B cell (primary cell): Measurements from ENCODE around the gene PYGM. TPM values are rescaled to one million over a fixed set of nuclear protein-coding genes. Genes with fewer than 3 reads are reported as not detected.

Experiments used
- ATAC-seq: fragments of 200-7000 bp; cut with Tn5 transposase; one replicate; pipeline ENCODE4 v1.10.0; 2021; ENCODE audit warnings: low read depth, mild to moderate bottlenecking, moderate number of reproducible peaks, moderate library complexity
- CTCF ChIA-PET: fragments of 350-600 bp; sonication (Branson Sonifier 250); formaldehyde crosslinking; loops from one replicate; lab custom pipeline; 2021; ENCODE audit warnings: antibody characterized with exemption, inconsistent platforms; lab: Charles Lee
- POLR2A ChIA-PET: fragments of 350-600 bp; sonication (Branson Sonifier 250); formaldehyde crosslinking; loops from one replicate; lab custom pipeline; 2021; ENCODE audit warnings: antibody characterized with exemption; lab: Charles Lee
- DNase-seq: peaks from one replicate; pipeline ENCODE4 v3.0.0; 2013
- H2AFZ ChIP-seq: 2 replicates; pipeline ENCODE4 v1.6.1; 2012; ENCODE audit warnings: mild to moderate bottlenecking, low read depth, low read length; ENCODE audit not compliant: insufficient read depth, poor library complexity, severe bottlenecking
- H3K27ac ChIP-seq, 2 donors: 1 replicate in 1 of 2; 2 replicates in 1 of 2; pipeline ENCODE4 v1.5.1; 2012 to 2013; ENCODE audit warnings: low read length in 2 of 2, mild to moderate bottlenecking in 2 of 2, moderate library complexity in 1 of 2
- H3K27me3 ChIP-seq, 4 experiments: fragments of 200-600 bp in 1 of 4; sonication (generic) in 1 of 4; replicated peaks in 1 of 4; 1 replicate in 2 of 4; 2 replicates in 2 of 4; pipeline versions ENCODE4 v1.6.1 to v1.7.0; 2013 to 2016; ENCODE audit warnings: low read length in 3 of 4, mild to moderate bottlenecking in 2 of 4, mixed read lengths in 1 of 4, moderate library complexity in 1 of 4; ENCODE audit not compliant: insufficient read depth in 4 of 4, control insufficient read depth in 3 of 4; ENCODE audit errors: control extremely low read depth in 1 of 4
- H3K36me3 ChIP-seq, 2 experiments: replicated peaks in 1 of 2; 1 replicate in 1 of 2; 2 replicates in 1 of 2; pipeline versions ENCODE4 v1.6.1 to v1.7.1; 2013; ENCODE audit warnings: low read length in 1 of 2; ENCODE audit not compliant: insufficient read depth in 2 of 2, control insufficient read depth in 1 of 2; ENCODE audit errors: control extremely low read depth in 1 of 2, extremely low read depth in 1 of 2
- H3K4me1 ChIP-seq, 2 donors: fragments of 200-600 bp in 1 of 2; sonication (generic) in 1 of 2; 1 replicate in 1 of 2; 2 replicates in 1 of 2; pipeline versions ENCODE4 v1.5.1 to v1.6.1; 2013 to 2017; ENCODE audit warnings: low read length in 2 of 2; ENCODE audit not compliant: control insufficient read depth in 2 of 2, insufficient read depth in 2 of 2
- H3K4me2 ChIP-seq: replicated peaks from 2 replicates; pipeline ENCODE3; 2012; ENCODE audit warnings: mild to moderate bottlenecking, low read depth, low read length; ENCODE audit not compliant: poor library complexity, severe bottlenecking
- H3K4me3 ChIP-seq, 5 experiments: fragments of 200-600 bp in 1 of 5; sonication (generic) in 1 of 5; 1 replicate in 3 of 5; 2 replicates in 2 of 5; pipeline versions ENCODE4 v1.5.1 to v1.7.0; 2011 to 2016; ENCODE audit warnings: low read length in 4 of 5, mild to moderate bottlenecking in 4 of 5, low read depth in 2 of 5, control low read depth in 1 of 5, moderate library complexity in 1 of 5; ENCODE audit not compliant: insufficient read depth in 1 of 5; ENCODE audit errors: control extremely low read depth in 1 of 5, extremely low read depth in 1 of 5
- H3K79me2 ChIP-seq: fragments of 200-600 bp; sonication (generic); one replicate; pipeline ENCODE4 v1.6.0; 2016; ENCODE audit warnings: low read length; ENCODE audit not compliant: control insufficient read depth, insufficient read depth
- H3K9ac ChIP-seq: fragments of 200-600 bp; sonication (generic); 2 replicates; pipeline ENCODE4 v1.6.1; 2017; ENCODE audit warnings: mild to moderate bottlenecking, low read length, moderate library complexity
- H3K9me3 ChIP-seq, 3 donors: one replicate each; pipeline versions ENCODE4 v1.6.1 to v1.7.1; 2013; ENCODE audit warnings: low read length in 2 of 3; ENCODE audit not compliant: control insufficient read depth in 2 of 3, insufficient read depth in 1 of 3; ENCODE audit errors: control extremely low read depth in 1 of 3
- H4K20me1 ChIP-seq: 2 replicates; pipeline ENCODE4 v1.6.0; 2012; ENCODE audit warnings: mild to moderate bottlenecking, low read length; ENCODE audit not compliant: insufficient read depth, control insufficient read depth, poor library complexity, severe bottlenecking
- H3K27ac Mint-ChIP-seq: one replicate; pipeline ENCODE4 v1.8.0; 2021; ENCODE audit warnings: mixed read lengths
- H3K27me3 Mint-ChIP-seq: one replicate; pipeline ENCODE4 v1.8.0; 2021; ENCODE audit warnings: mixed read lengths
- H3K4me1 Mint-ChIP-seq: one replicate; pipeline ENCODE4 v1.8.0; 2021; ENCODE audit warnings: mixed read lengths
- H3K4me3 Mint-ChIP-seq: one replicate; pipeline ENCODE4 v1.8.0; 2021; ENCODE audit warnings: mixed read lengths
- H3K9me3 Mint-ChIP-seq: one replicate; pipeline ENCODE4 v1.8.0; 2022; ENCODE audit warnings: mixed read lengths; ENCODE audit not compliant: insufficient read depth
- CTCF ChIP-seq: fragments of 200-600 bp; IDR thresholded peaks from one replicate; pipeline ENCODE4 v1.8.0; 2022; ENCODE audit warnings: antibody characterized with exemption, mild to moderate bottlenecking
- EZH2 ChIP-seq: IDR thresholded peaks from 2 replicates; pipeline ENCODE4 v1.6.1; 2012; ENCODE audit warnings: borderline replicate concordance, low read depth, mild to moderate bottlenecking, moderate library complexity, low read length; ENCODE audit not compliant: insufficient read depth, poor library complexity, severe bottlenecking
- WGBS: methylation state at CpG from one replicate; pipeline ENCODE4 v1.1.5; 2013; ENCODE audit warnings: missing lambda C conversion rate; ENCODE audit not compliant: insufficient coverage; 5-methylcytosine and 5-hydroxymethylcytosine counted together
- intact Hi-C: fragments of 100-400 bp; cut with micrococcal nuclease; formaldehyde crosslinking; loops from one replicate; pipeline ENCODE4 v1.10.0; 2022
- polyA plus RNA-seq: library from polyadenylated mRNA; depleted of rRNA; stranded (reverse); fragments of >200 nt; gene quantifications from 2 replicates; pipeline ENCODE4 v1.2.3, GENCODE V29; 2012
- total RNA-seq, 2 donors: library from RNA; stranded (reverse); fragments of 120-200 nt in 1 of 2; gene quantifications; 1 replicate in 1 of 2; 2 replicates in 1 of 2; pipeline versions ENCODE4 v1.2.3 to v1.2.4, GENCODE V29; 2013 to 2022

PYGM gene
- total and polyA plus RNA-seq, 2 donors (not counting 1 experiment from before 2014, with no cell fraction given), result 9.3 to 9.6 TPM

- Histone ChIP-seq H3K36me3 (peaks cover 0 to 49% of the 10 kb centered on the region in 2 experiments), H3K4me3 (peak overlapping the region in 3 of 5 experiments; percentile 1 to 41 (median 15)), H3K4me1 (peaks cover 46 to 54% of the 10 kb centered on the region in 2 donors), H3K9me3 (no peaks in the 10 kb centered on the region), H3K27me3 (no peaks in the 10 kb centered on the region), H3K27ac (peak overlapping the region; percentile 59 to 90), H3K79me2 (peaks cover 43% of the 10 kb centered on the region), H3K9ac (peak overlapping the region; percentile 35), H3K4me2 (peak overlapping the region; percentile 98), H2AFZ (peak overlapping the region; percentile 42), H4K20me1 (no peaks in the 10 kb centered on the region)
- H3K4me1 Mint-ChIP-seq, result peaks cover 49% of the 10 kb centered on the region
- peak overlapping the region; percentile 74 for H3K4me3 Mint-ChIP-seq
- ChIA-PET POLR2A (interaction anchor here (0.9 to 4.9 kb wide), 9 partner anchors 11 to 56 kb away, joined by 3 to 40 read pairs (median 6); partner anchors contain the start of genes MEN1, RASGRP2 and SF1), CTCF (interaction anchor here (0.7 to 7.3 kb wide), 14 partner anchors 8 to 94 kb away, joined by 3 to 73 read pairs (median 6); partner anchors contain the start of genes CDC42BPG, MEN1, RASGRP2 and SF1)
- no peaks in the 10 kb centered on the region for H3K9me3 Mint-ChIP-seq
- no peaks in the 10 kb centered on the region for H3K27me3 Mint-ChIP-seq
- no peak for TF ChIP-seq EZH2
- TF ChIP-seq CTCF, result no peak
- H3K27ac Mint-ChIP-seq, result peak overlapping the region; percentile 92
- peak; percentile 56 for ATAC-seq
- intact Hi-C loops, result loop anchor here (1.0 to 5.0 kb wide), 2 partner anchors 12 to 338 kb away; no protein-coding TSS in a partner anchor
- peak; percentile 82 for DNase-seq
- under 1% methylated on average over 11 of the region's 14 CpGs for WGBS
These were observed 40.0 kb upstream of the PYGM start for GRCh38 chr11:64799623-64800302.

GRCh38 chr11:64799256-64799622 lies 39.5 kb upstream of the PYGM start:
- peaks cover 38% of the 10 kb centered on the region for H3K79me2 ChIP-seq
- H4K20me1 ChIP-seq, result no peaks in the 10 kb centered on the region
- intact Hi-C loops, result loop anchor here (1.0 kb wide), 1 partner anchor 12 kb away; no protein-coding TSS in a partner anchor
- H3K9ac ChIP-seq, result peak overlapping the region; percentile 35
- peak overlapping the region; percentile 59 to 90 for H3K27ac ChIP-seq
- Mint-ChIP-seq H3K27me3 (no peaks in the 10 kb centered on the region), H3K9me3 (no peaks in the 10 kb centered on the region), H3K27ac (peak overlapping the region; percentile 92), H3K4me3 (peak overlapping the region; percentile 74), H3K4me1 (peaks cover 52% of the 10 kb centered on the region)
- no peaks in the 10 kb centered on the region for H3K27me3 ChIP-seq
- no peak for TF ChIP-seq CTCF
- no peak for TF ChIP-seq EZH2
- ChIA-PET POLR2A (interaction anchor here (0.5 to 4.9 kb wide), 9 partner anchors 11 to 838 kb away, joined by 3 to 40 read pairs (median 7); partner anchors contain the start of genes MEN1, RASGRP2 and SF1), CTCF (interaction anchor here (1.0 to 7.3 kb wide), 10 partner anchors 8 to 89 kb away, joined by 4 to 73 read pairs (median 6); partner anchors contain the start of genes MEN1, RASGRP2 and SF1)
- H3K9me3 ChIP-seq, result no peaks in the 10 kb centered on the region
- WGBS, result 100% methylated on average over 3 of the region's 7 CpGs
- peak overlapping the region; percentile 42 for H2AFZ ChIP-seq
- DNase-seq (no peak), ATAC-seq (no peak)
- peak overlapping the region in 3 of 5 experiments; percentile 1 to 41 (median 15) for H3K4me3 ChIP-seq
- peaks cover 46 to 52% of the 10 kb centered on the region in 2 donors for H3K4me1 ChIP-seq
- H3K4me2 ChIP-seq, result peak overlapping the region; percentile 98
- peaks cover 0 to 49% of the 10 kb centered on the region in 2 experiments for H3K36me3 ChIP-seq
